Adipocyte (in vitro differentiated cells): ENCODE data around the gene ZNF3.
A peak's percentile ranks its signal among the peaks of the same experiment; 100 is the strongest.

Experiments used
- DNase-seq: peaks from one replicate; pipeline ENCODE4 v3.0.0-alpha.2; 2015; ENCODE audit warnings: low read depth
- H3K27me3 ChIP-seq: replicated peaks from 2 replicates; pipeline ENCODE4 v1.7.0; 2013; ENCODE audit warnings: mild to moderate bottlenecking, low read length, moderate library complexity; ENCODE audit not compliant: control insufficient read depth, insufficient read depth
- H3K36me3 ChIP-seq: 2 replicates; pipeline ENCODE4 v1.7.0; 2013; ENCODE audit warnings: low read length, mild to moderate bottlenecking, moderate library complexity; ENCODE audit not compliant: control insufficient read depth, insufficient read depth, severe bottlenecking
- H3K4me1 ChIP-seq: 2 replicates; pipeline ENCODE4 v1.7.0; 2013; ENCODE audit warnings: mild to moderate bottlenecking, low read length, moderate library complexity; ENCODE audit not compliant: control insufficient read depth, insufficient read depth
- H3K4me3 ChIP-seq: 2 replicates; pipeline ENCODE4 v1.7.0; 2013; ENCODE audit warnings: mild to moderate bottlenecking, low read length, moderate library complexity
- H3K9ac ChIP-seq: 2 replicates; pipeline ENCODE4 v1.7.0; 2013; ENCODE audit warnings: mild to moderate bottlenecking, low read length, moderate library complexity
- H3K9me3 ChIP-seq: 2 replicates; pipeline ENCODE4 v1.7.0; 2013; ENCODE audit warnings: mild to moderate bottlenecking, low read length, moderate library complexity; ENCODE audit not compliant: control insufficient read depth

Gene ZNF3

GRCh38 chr7:100065452-100066186 is 15.9 kb downstream of the ZNF3 start:
- Histone ChIP-seq H3K27me3 (no peaks in the 10 kb centered on the region), H3K4me3 (no peak overlapping the region), H3K9me3 (peaks cover 12% of the 10 kb centered on the region)

GRCh38 chr7:100064162-100064561 is 17.4 kb downstream of the ZNF3 start:
- no peak for DNase-seq
- Histone ChIP-seq H3K9ac (no peak overlapping the region), H3K4me1 (peaks cover 11% of the 10 kb centered on the region), H3K36me3 (peaks cover 41% of the 10 kb centered on the region), H3K27me3 (no peaks in the 10 kb centered on the region), H3K4me3 (no peak overlapping the region), H3K9me3 (no peaks in the 10 kb centered on the region)

More at GRCh38 chr7:100065452-100066186, 15.9 kb downstream of the ZNF3 start:
- Histone ChIP-seq H3K4me1 (peaks cover 11% of the 10 kb centered on the region), H3K36me3 (peaks cover 49% of the 10 kb centered on the region), H3K9ac (no peak overlapping the region)
- DNase-seq = peak; percentile 92

DNA sequence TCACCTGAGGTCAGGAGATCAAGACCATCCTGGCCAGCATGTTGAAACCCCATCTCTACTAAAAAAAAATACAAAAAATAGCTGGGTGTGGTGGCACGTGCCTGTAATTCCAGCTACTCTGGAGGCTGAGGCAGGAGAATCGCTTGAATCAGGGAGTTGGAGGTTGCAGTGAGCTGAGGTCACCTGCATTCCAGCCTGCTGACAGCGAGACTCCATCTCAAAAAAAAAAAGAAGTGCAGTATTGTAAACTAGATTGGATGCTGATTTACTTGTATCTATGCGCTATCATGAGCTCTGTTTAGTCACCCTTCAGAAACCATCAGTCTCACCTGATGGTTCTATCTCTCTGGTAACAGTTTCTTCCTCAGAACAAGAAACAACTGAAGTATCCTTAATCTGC is 18.1 kb downstream of the ZNF3 start:
- no peaks in the 10 kb centered on the region for H3K9me3 ChIP-seq
- peaks cover 11% of the 10 kb centered on the region for H3K4me1 ChIP-seq
- H3K36me3 ChIP-seq = peaks cover 45% of the 10 kb centered on the region
- no peak overlapping the region for H3K4me3 ChIP-seq
- H3K27me3 ChIP-seq = no peaks in the 10 kb centered on the region
- no peak overlapping the region for H3K9ac ChIP-seq
- no peak for DNase-seq

GRCh38 chr7:100061518-100062193 is 19.9 kb downstream of the ZNF3 start:
- Histone ChIP-seq H3K27me3 (no peaks in the 10 kb centered on the region), H3K36me3 (peaks cover 56% of the 10 kb centered on the region)
- no peak for DNase-seq

GRCh38 chr7:100059251-100059739 is 22.2 kb downstream of the ZNF3 start:
- H3K9me3 ChIP-seq = no peaks in the 10 kb centered on the region
- H3K4me3 ChIP-seq = no peak overlapping the region
- H3K27me3 ChIP-seq = no peaks in the 10 kb centered on the region
- H3K4me1 ChIP-seq = no peaks in the 10 kb centered on the region
- H3K9ac ChIP-seq = no peak overlapping the region
- DNase-seq = no peak
- H3K36me3 ChIP-seq = peaks cover 49% of the 10 kb centered on the region

More at GRCh38 chr7:100061518-100062193, 19.9 kb downstream of the ZNF3 start:
- Histone ChIP-seq H3K4me3 (no peak overlapping the region), H3K4me1 (peaks cover 11% of the 10 kb centered on the region), H3K9ac (no peak overlapping the region), H3K9me3 (no peaks in the 10 kb centered on the region)

- Histone ChIP-seq H3K9me3 (no peaks in the 10 kb centered on the region), H3K36me3 (peaks cover 37% of the 10 kb centered on the region), H3K9ac (no peak overlapping the region), H3K4me1 (no peaks in the 10 kb centered on the region), H3K27me3 (no peaks in the 10 kb centered on the region), H3K4me3 (no peak overlapping the region)
- DNase-seq = no peak
Measured at GRCh38 chr7:100057006-100057405, 24.5 kb downstream of the ZNF3 start.

- H3K36me3 ChIP-seq = peaks cover 16% of the 10 kb centered on the region
- peak; percentile 74 for DNase-seq
- no peaks in the 10 kb centered on the region for H3K27me3 ChIP-seq
- peaks cover 11% of the 10 kb centered on the region for H3K4me1 ChIP-seq
- no peak overlapping the region for H3K4me3 ChIP-seq
- no peak overlapping the region for H3K9ac ChIP-seq
- no peaks in the 10 kb centered on the region for H3K9me3 ChIP-seq
Measured at GRCh38 chr7:100053215-100053614, 28.3 kb downstream of the ZNF3 start.

- H3K4me3 ChIP-seq = no peak overlapping the region
- H3K36me3 ChIP-seq = no peaks in the 10 kb centered on the region
- DNase-seq = no peak
- H3K9me3 ChIP-seq = no peaks in the 10 kb centered on the region
- H3K4me1 ChIP-seq = peaks cover 11% of the 10 kb centered on the region
- no peaks in the 10 kb centered on the region for H3K27me3 ChIP-seq
- H3K9ac ChIP-seq = no peak overlapping the region
Measured at GRCh38 chr7:100051611-100052010, 29.9 kb downstream of the ZNF3 start.

- H3K4me1 ChIP-seq = peaks cover 11% of the 10 kb centered on the region
- H3K36me3 ChIP-seq = no peaks in the 10 kb centered on the region
- H3K4me3 ChIP-seq = peak within 1 kb of the TSS; percentile 97
- H3K27me3 ChIP-seq = no peaks in the 10 kb centered on the region
- H3K9ac ChIP-seq = peak within 1 kb of the TSS; percentile 92
- DNase-seq = peak; percentile 93
- H3K9me3 ChIP-seq = no peaks in the 10 kb centered on the region
Measured at GRCh38 chr7:100049441-100050291, 31.9 kb downstream of the ZNF3 start, which contains the start of gene ZSCAN21. Gene ZSCAN21, plus strand, starts transcription at chr7:100049774. Its CDS starts 7,233 bp downstream, at chr7:100057007.

GRCh38 chr7:100048680-100049079 is 32.8 kb downstream of the ZNF3 start:
- Histone ChIP-seq H3K9ac (no peak overlapping the region), H3K4me1 (peaks cover 11% of the 10 kb centered on the region), H3K27me3 (no peaks in the 10 kb centered on the region), H3K9me3 (no peaks in the 10 kb centered on the region), H3K4me3 (no peak overlapping the region), H3K36me3 (no peaks in the 10 kb centered on the region)
- DNase-seq = no peak

GRCh38 chr7:100044718-100045117 is 36.8 kb downstream of the ZNF3 start:
- H3K4me1 ChIP-seq = peaks cover 22% of the 10 kb centered on the region
- no peaks in the 10 kb centered on the region for H3K9me3 ChIP-seq
- H3K36me3 ChIP-seq = no peaks in the 10 kb centered on the region
- H3K4me3 ChIP-seq = no peak overlapping the region
- DNase-seq = no peak
- no peak overlapping the region for H3K9ac ChIP-seq
- no peaks in the 10 kb centered on the region for H3K27me3 ChIP-seq
